ENCODE measurements around the gene TLL1.

DNA sequence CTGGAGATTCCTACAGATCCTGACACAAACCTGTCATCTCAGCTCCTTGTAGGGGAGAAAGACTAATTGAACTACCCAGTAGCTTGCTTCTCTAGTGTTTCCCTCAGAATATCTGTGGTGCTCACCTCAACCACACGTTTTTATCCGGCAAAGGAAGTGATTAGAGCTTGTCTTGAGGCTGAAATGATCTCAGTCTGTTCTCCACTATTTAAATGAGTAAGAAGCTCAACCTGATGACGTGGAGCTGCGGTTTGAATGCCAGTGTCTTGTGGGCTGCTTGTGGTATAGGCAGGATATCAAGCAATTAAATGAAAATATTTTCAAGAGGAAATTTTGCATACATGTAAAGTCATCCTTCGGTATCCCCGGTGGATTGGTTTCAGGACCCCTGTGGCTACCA, 270.2 kb downstream of the TLL1 start:
- TF ChIP-seq CTCF (conservative IDR thresholded peaks at IDR 0.05; ENCODE audit: low read depth, low read length) (no peak), EZH2phosphoT487 (IDR thresholded peaks at IDR 0.05; ENCODE audit: borderline replicate concordance, low read length) (no peak), EZH2 (IDR thresholded peaks at IDR 0.05; ENCODE audit: low read length, unreplicated experiment) (no peak)
